ENCODE data around the gene ALOXE3.

DNA sequence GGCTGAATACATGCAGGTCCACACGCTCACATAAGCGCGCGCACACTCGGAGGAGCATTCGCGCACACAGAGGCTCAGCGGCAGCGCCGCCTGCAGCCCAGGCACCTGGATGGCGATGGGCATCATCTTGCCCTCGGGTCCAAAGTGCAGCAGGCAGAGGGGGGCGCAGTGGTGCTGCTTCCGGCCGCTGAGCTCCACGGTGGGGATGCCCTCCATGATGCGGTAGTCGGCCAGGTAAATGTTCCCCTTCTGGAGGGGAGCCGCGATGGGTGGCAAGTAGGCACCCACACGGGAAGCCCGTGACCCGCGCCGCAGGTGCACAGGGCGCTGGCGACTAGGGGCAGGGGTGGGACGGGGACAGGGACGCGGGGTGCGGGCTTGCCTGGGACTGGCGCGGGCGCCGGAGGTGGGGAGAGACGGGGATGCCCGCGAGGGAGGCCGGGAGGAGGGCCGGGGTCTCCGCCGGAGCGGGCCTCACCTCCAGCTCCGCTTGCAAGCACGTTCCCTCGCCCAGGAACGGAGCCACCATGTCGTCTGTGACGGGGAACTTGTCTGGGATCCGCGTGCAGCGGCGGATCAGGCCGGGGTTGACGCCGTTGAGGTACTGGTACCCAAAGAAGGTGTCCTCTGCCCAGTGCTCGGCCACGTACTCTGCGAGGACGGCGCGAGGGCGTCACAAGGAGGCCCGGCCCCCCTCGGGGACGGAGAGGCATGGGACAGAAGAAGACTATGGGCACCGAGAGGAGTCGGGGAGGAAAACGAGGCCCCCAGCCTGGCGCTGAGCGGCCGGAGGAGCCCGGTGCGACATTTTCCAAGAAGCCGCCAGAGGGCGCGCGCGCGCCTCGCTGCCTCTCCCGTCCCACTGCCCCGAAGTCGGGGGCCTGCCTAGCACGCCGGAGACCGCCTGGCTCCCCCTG is 38.8 kb downstream of the ALOXE3 start:
- TF ChIP-seq, protein P1, sequence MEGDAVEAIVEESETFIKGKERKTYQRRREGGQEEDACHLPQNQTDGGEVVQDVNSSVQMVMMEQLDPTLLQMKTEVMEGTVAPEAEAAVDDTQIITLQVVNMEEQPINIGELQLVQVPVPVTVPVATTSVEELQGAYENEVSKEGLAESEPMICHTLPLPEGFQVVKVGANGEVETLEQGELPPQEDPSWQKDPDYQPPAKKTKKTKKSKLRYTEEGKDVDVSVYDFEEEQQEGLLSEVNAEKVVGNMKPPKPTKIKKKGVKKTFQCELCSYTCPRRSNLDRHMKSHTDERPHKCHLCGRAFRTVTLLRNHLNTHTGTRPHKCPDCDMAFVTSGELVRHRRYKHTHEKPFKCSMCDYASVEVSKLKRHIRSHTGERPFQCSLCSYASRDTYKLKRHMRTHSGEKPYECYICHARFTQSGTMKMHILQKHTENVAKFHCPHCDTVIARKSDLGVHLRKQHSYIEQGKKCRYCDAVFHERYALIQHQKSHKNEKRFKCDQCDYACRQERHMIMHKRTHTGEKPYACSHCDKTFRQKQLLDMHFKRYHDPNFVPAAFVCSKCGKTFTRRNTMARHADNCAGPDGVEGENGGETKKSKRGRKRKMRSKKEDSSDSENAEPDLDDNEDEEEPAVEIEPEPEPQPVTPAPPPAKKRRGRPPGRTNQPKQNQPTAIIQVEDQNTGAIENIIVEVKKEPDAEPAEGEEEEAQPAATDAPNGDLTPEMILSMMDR (IDR thresholded peaks at IDR 0.05), result peak; percentile 79
- TF ChIP-seq EZH2 (IDR thresholded peaks at IDR 0.05) (peak; percentile 58), EZH2phosphoT487 (IDR thresholded peaks at IDR 0.05) (peak; percentile 10)

All from neural progenitor cell (in vitro differentiated cells).